IMR-90 (cell line): Measurements from ENCODE around the gene SLC5A1. TPM values are rescaled to one million over a fixed set of nuclear protein-coding genes. Genes with fewer than 3 reads are reported as not detected.

ENCODE experiments used
- ATAC-seq: fragments of 200-7000 bp; cut with Tn5 transposase; 2 replicates; pipeline ENCODE4 v1.9.1; 2020; ENCODE audit warnings: low read depth, mild to moderate bottlenecking, moderate library complexity
- BruUV-seq: library from RNA; stranded (reverse); fragments of 400-500 nt; replicated peaks from 2 replicates; lab custom pipeline; 2021; lab: Mats Ljungman, UMichigan
- CTCF ChIA-PET: fragments of 300-600 bp; formaldehyde crosslinking; extraction: SDS; loops from one replicate; lab custom pipeline; 2021; ENCODE audit warnings: antibody characterized with exemption; lab: Yijun Ruan, JAX
- POLR2A ChIA-PET: fragments of 300-600 bp; sonication (Branson Sonifier 250); formaldehyde crosslinking; loops from one replicate; lab custom pipeline; 2022; ENCODE audit warnings: antibody characterized with exemption; ENCODE audit not compliant: unreplicated experiment; lab: Charles Lee
- DNase-seq: peaks from one replicate; pipeline ENCODE4 v3.0.0; 2013
- H2AFZ ChIP-seq: replicated peaks from 2 replicates; pipeline ENCODE3; 2013; ENCODE audit warnings: low read length, mild to moderate bottlenecking; ENCODE audit not compliant: poor library complexity
- H2AK5ac ChIP-seq: 2 replicates; pipeline ENCODE4 v1.6.1; 2013; ENCODE audit warnings: low read depth, low read length, inconsistent platforms
- H2AK9ac ChIP-seq: replicated peaks from 2 replicates; pipeline ENCODE3; 2013; ENCODE audit warnings: mild to moderate bottlenecking, low read depth, low read length, moderate library complexity; ENCODE audit not compliant: poor library complexity
- H2BK120ac ChIP-seq: 2 replicates; pipeline ENCODE4 v1.6.1; 2013; ENCODE audit warnings: low read depth, low read length, inconsistent platforms
- H2BK15ac ChIP-seq: 3 replicates; pipeline ENCODE4 v1.6.1; 2013; ENCODE audit warnings: low read depth, low read length, inconsistent platforms
- H2BK20ac ChIP-seq: 2 replicates; pipeline ENCODE4 v1.6.1; 2013; ENCODE audit warnings: low read depth, mild to moderate bottlenecking, inconsistent platforms, low read length, moderate library complexity
- H2BK5ac ChIP-seq: 2 replicates; pipeline ENCODE4 v1.6.1; 2013; ENCODE audit warnings: mild to moderate bottlenecking, low read depth, low read length, inconsistent platforms; ENCODE audit not compliant: poor library complexity, severe bottlenecking
- H3K14ac ChIP-seq: replicated peaks from 2 replicates; pipeline ENCODE4 v1.6.1; 2013; ENCODE audit warnings: low read depth, low read length, inconsistent platforms
- H3K18ac ChIP-seq: 2 replicates; pipeline ENCODE4 v1.6.1; 2013; ENCODE audit warnings: low read depth, low read length, control low read depth
- H3K23ac ChIP-seq: 2 replicates; pipeline ENCODE4 v1.6.1; 2013; ENCODE audit warnings: low read depth, low read length, inconsistent platforms
- H3K27ac ChIP-seq: 2 replicates; pipeline ENCODE4 v1.5.1; 2013; ENCODE audit warnings: mild to moderate bottlenecking, control low read depth, low read length; ENCODE audit not compliant: insufficient read depth
- H3K27me3 ChIP-seq: 2 replicates; pipeline ENCODE4 v1.6.1; 2013; ENCODE audit warnings: low read length; ENCODE audit not compliant: control insufficient read depth, insufficient read depth
- H3K36me3 ChIP-seq: 2 replicates; pipeline ENCODE4 v1.6.1; 2013; ENCODE audit warnings: low read length, mixed read lengths; ENCODE audit not compliant: control insufficient read depth, insufficient read depth
- H3K4ac ChIP-seq: 2 replicates; pipeline ENCODE4 v1.6.1; 2013; ENCODE audit warnings: low read depth, low read length, inconsistent platforms
- H3K4me1 ChIP-seq: 2 replicates; pipeline ENCODE4 v1.6.1; 2013; ENCODE audit warnings: low read length, mixed read lengths; ENCODE audit not compliant: control insufficient read depth, insufficient read depth
- H3K4me2 ChIP-seq: 2 replicates; pipeline ENCODE4 v1.6.1; 2013; ENCODE audit warnings: low read depth, mild to moderate bottlenecking, control low read depth, low read length, moderate library complexity
- H3K4me3 ChIP-seq: 2 replicates; pipeline ENCODE4 v1.5.1; 2013; ENCODE audit warnings: low read depth, mild to moderate bottlenecking, control low read depth, low read length, moderate library complexity; ENCODE audit not compliant: insufficient read depth
- H3K56ac ChIP-seq: 2 replicates; pipeline ENCODE4 v1.6.1; 2013; ENCODE audit warnings: low read length, inconsistent platforms; ENCODE audit not compliant: insufficient read depth; ENCODE audit errors: extremely low read depth
- H3K79me1 ChIP-seq, 2 experiments: 2 replicates each; pipeline ENCODE4 v1.6.1; 2013; ENCODE audit warnings: low read length in 2 of 2, inconsistent platforms in 1 of 2, low read depth in 1 of 2
- H3K9ac ChIP-seq: 2 replicates; pipeline ENCODE4 v1.6.1; 2013; ENCODE audit warnings: low read depth, low read length, control low read depth
- H3K9me1 ChIP-seq: 2 replicates; pipeline ENCODE4 v1.6.1; 2013; ENCODE audit warnings: low read length, inconsistent platforms; ENCODE audit not compliant: insufficient read depth
- H3K9me3 ChIP-seq: 2 replicates; pipeline ENCODE4 v1.6.1; 2013; ENCODE audit warnings: low read length; ENCODE audit not compliant: control insufficient read depth, insufficient read depth
- H4K20me1 ChIP-seq: 2 replicates; pipeline ENCODE4 v1.6.1; 2013; ENCODE audit warnings: low read length, inconsistent platforms; ENCODE audit not compliant: insufficient read depth
- H4K5ac ChIP-seq: 2 replicates; pipeline ENCODE4 v1.6.1; 2013; ENCODE audit warnings: mild to moderate bottlenecking, low read depth, low read length, control low read depth
- H4K8ac ChIP-seq, 2 experiments: 2 replicates each; pipeline ENCODE4 v1.6.1; 2013; ENCODE audit warnings: low read depth in 2 of 2, low read length in 2 of 2, control low read depth in 1 of 2, inconsistent platforms in 1 of 2
- H4K91ac ChIP-seq: 2 replicates; pipeline ENCODE4 v1.6.1; 2013; ENCODE audit warnings: low read depth, low read length, inconsistent platforms; ENCODE audit not compliant: insufficient read depth
- MAFK ChIP-seq: IDR thresholded peaks from 2 replicates; pipeline ENCODE4 v1.6.1; 2012; ENCODE audit warnings: low read depth, low read length, improper control_type of control experiment
- NFE2L2 ChIP-seq: fragments of 150-350 bp; IDR thresholded peaks from 2 replicates; pipeline ENCODE4 v1.6.1; 2016; ENCODE audit warnings: low read depth, mild to moderate bottlenecking, low read length
- RAD21 ChIP-seq: IDR thresholded peaks from 2 replicates; pipeline ENCODE4 v1.6.1; 2012; ENCODE audit warnings: low read length, improper control_type of control experiment
- WGBS, 2 experiments: methylation state at CpG; one replicate each; pipeline versions ENCODE4 v1.1.5 to v1.1.7; 2013; ENCODE audit warnings: missing lambda C conversion rate in 2 of 2; ENCODE audit not compliant: insufficient read length in 1 of 2; ENCODE audit errors: extremely low coverage in 2 of 2; 5-methylcytosine and 5-hydroxymethylcytosine counted together
- dilution Hi-C: fragments of 300-500 bp; cut with HindIII; formaldehyde crosslinking; loops from one replicate; pipeline ENCODE4 v1.14.3; 2018; ENCODE audit warnings: low sequenced_read_pairs; ENCODE audit not compliant: unreplicated experiment
- in situ Hi-C: fragments of 300-500 bp; cut with MboI; formaldehyde crosslinking; loops from 3 replicates; pipeline ENCODE4 v1.14.3; 2019; ENCODE audit warnings: low sequenced_read_pairs, inconsistent platforms, mixed read lengths
- intact Hi-C: fragments of 100-400 bp; cut with micrococcal nuclease; formaldehyde crosslinking; loops from 2 replicates; pipeline ENCODE4 v1.10.0; 2022
- polyA plus RNA-seq, 3 experiments: library from polyadenylated mRNA; depleted of rRNA; stranded (reverse); fragments of >200 nt; gene quantifications; 2 replicates each; pipeline ENCODE4 v1.2.3, GENCODE V29; 2012; ENCODE audit warnings: low replicate concordance in 1 of 3
- total RNA-seq: library from RNA; depleted of rRNA; stranded (reverse); fragments of >200 nt; gene quantifications from 2 replicates; pipeline ENCODE4 v1.2.3, GENCODE V29; 2012

The SLC5A1 gene
- total and polyA plus RNA-seq, 2 of the 4 experiments (the other 2 are of a cell fraction), result not detected

DNA sequence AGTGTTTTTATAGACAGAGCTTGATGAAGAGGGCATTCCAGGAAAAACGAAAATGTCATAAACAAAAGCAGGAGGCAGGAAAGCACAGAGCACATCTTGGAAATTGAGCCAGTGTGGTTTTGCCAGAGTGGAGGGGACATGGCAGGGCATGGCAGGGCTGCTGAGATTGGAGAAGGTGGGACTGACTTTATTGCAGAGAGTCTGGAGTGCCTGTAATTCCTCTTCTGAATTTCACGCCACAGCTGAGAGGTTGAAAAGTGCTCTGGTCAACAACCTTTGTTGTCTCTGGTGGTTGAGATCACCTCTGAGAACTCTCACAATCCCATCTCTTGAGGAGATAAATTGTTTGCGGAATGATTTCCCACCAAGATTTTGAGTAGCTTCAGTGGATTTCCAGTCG is 16.4 kb downstream of the SLC5A1 start:
- CTCF ChIA-PET, result no interaction called here
- no peak for ATAC-seq
- in situ Hi-C loops, result no loop called here

More for the DNA sequence above, 16.4 kb downstream of the SLC5A1 start:
- no peaks in the 10 kb centered on the region for H4K20me1 ChIP-seq
- no peak for DNase-seq
- no peaks in the 10 kb centered on the region for H3K79me1 ChIP-seq
- H3K27ac ChIP-seq, result no peak overlapping the region
- no peak overlapping the region for H3K18ac ChIP-seq
- TF ChIP-seq NFE2L2, result no peak
- no peak for TF ChIP-seq RAD21
- TF ChIP-seq MAFK, result no peak
- no peak overlapping the region for H3K9ac ChIP-seq
- no peak overlapping the region for H3K23ac ChIP-seq
- H3K4ac ChIP-seq, result no peak overlapping the region
- no peak overlapping the region for H2AK5ac ChIP-seq
- H4K8ac ChIP-seq, result no peak overlapping the region
- no peaks in the 10 kb centered on the region for H3K9me1 ChIP-seq
- no peak overlapping the region for H3K56ac ChIP-seq
- H2BK15ac ChIP-seq, result no peak overlapping the region
- H4K5ac ChIP-seq, result no peak overlapping the region
- no peak overlapping the region for H2BK5ac ChIP-seq
- no peak overlapping the region for H3K4me3 ChIP-seq
- no peaks in the 10 kb centered on the region for H3K36me3 ChIP-seq
- intact Hi-C loops (loop anchor here (5.0 kb wide), 1 partner anchor 1408 kb away; no protein-coding TSS in a partner anchor), dilution Hi-C loops (no loop called here)
- no peak overlapping the region for H2AK9ac ChIP-seq
- no peaks in the 10 kb centered on the region for H3K4me1 ChIP-seq
- H3K27me3 ChIP-seq, result peaks cover 9% of the 10 kb centered on the region
- H2BK20ac ChIP-seq, result no peak overlapping the region
- no peaks in the 10 kb centered on the region for H3K9me3 ChIP-seq
- no peak overlapping the region for H2BK120ac ChIP-seq
- H4K91ac ChIP-seq, result no peak overlapping the region
- POLR2A ChIA-PET, result no interaction called here
- 50% methylated on average over 2 of the region's 4 CpGs; no CpG with 5 or more reads in 1 of the 2 experiments for WGBS, 2 experiments
- BruUV-seq, result no TSS peak
- H3K14ac ChIP-seq, result no peak overlapping the region
- no peak overlapping the region for H3K4me2 ChIP-seq
- H2AFZ ChIP-seq, result no peak overlapping the region
